Mammary epithelial cell (primary cell): ENCODE measurements around the gene TAS1R2.

Source experiments
- EZH2 ChIP-seq: IDR thresholded peaks from 2 replicates; pipeline ENCODE4 v1.6.1; 2012; ENCODE audit warnings: low read length, inconsistent platforms, borderline replicate concordance
- TF ChIP-seq, protein P1 (sequence below), 2 donors: IDR thresholded peaks in 1 of 2; conservative IDR thresholded peaks in 1 of 2; 2 replicates each; pipeline ENCODE4 v1.5.1; 2011 to 2012; ENCODE audit warnings: inconsistent platforms in 2 of 2, low read length in 2 of 2, mild to moderate bottlenecking in 2 of 2, control low read depth in 1 of 2, low read depth in 1 of 2; ENCODE audit not compliant: insufficient read depth in 1 of 2; ENCODE audit errors: extremely low read depth in 1 of 2

DNA sequence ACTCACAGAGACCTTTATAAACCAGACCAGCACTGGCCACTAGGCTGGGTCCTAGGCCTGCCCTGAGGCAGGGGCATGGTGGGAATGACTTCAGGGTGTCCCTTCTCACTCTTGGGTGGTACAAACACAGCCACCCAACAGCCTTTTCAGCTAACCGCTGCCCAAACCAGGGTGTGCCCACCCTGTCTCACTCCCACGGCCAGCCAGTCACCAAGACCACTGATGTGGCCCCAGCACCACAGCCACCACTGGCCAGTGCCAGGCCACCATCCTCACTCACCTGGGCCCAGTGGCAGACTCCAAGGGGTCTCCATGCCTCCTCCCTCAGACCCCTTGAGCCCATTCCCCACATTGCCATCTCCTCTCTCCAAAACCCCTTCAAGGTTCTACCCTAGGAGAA is 27.8 kb downstream of the TAS1R2 start:
- TF ChIP-seq, protein P1, sequence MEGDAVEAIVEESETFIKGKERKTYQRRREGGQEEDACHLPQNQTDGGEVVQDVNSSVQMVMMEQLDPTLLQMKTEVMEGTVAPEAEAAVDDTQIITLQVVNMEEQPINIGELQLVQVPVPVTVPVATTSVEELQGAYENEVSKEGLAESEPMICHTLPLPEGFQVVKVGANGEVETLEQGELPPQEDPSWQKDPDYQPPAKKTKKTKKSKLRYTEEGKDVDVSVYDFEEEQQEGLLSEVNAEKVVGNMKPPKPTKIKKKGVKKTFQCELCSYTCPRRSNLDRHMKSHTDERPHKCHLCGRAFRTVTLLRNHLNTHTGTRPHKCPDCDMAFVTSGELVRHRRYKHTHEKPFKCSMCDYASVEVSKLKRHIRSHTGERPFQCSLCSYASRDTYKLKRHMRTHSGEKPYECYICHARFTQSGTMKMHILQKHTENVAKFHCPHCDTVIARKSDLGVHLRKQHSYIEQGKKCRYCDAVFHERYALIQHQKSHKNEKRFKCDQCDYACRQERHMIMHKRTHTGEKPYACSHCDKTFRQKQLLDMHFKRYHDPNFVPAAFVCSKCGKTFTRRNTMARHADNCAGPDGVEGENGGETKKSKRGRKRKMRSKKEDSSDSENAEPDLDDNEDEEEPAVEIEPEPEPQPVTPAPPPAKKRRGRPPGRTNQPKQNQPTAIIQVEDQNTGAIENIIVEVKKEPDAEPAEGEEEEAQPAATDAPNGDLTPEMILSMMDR (conservative IDR thresholded peaks at IDR 0.05 in 1 of 2, IDR thresholded peaks at IDR 0.05 in 1 of 2; ENCODE audit: extremely low read depth in 1 of 2, insufficient read depth in 1 of 2, low read depth in 1 of 2, low read length in 2 of 2) = no peak
- no peak for TF ChIP-seq EZH2
